ENCODE results near the gene CDH3.

CDH3 gene

GRCh38 chr16:68659412-68660358, 14.6 kb downstream of the CDH3 start (continued):
- no peak for TF ChIP-seq RARB (CRISPR knock-in tag; IDR thresholded peaks at IDR 0.05)
- no peak for TF ChIP-seq ISL1 (CRISPR knock-in tag; IDR thresholded peaks at IDR 0.05)
- no peak for TF ChIP-seq OSR1 (CRISPR knock-in tag; IDR thresholded peaks at IDR 0.05)
- no peak for TF ChIP-seq TCF4 (CRISPR knock-in tag; IDR thresholded peaks at IDR 0.05; ENCODE audit: borderline replicate concordance)
- no peak for TF ChIP-seq TOX (CRISPR knock-in tag; IDR thresholded peaks at IDR 0.05; ENCODE audit: borderline replicate concordance)
- no peak for TF ChIP-seq ZC3H10 (CRISPR knock-in tag; IDR thresholded peaks at IDR 0.05)
- no peak for TF ChIP-seq SNAI2 (CRISPR knock-in tag; IDR thresholded peaks at IDR 0.05)
- TF ChIP-seq, protein P1, sequence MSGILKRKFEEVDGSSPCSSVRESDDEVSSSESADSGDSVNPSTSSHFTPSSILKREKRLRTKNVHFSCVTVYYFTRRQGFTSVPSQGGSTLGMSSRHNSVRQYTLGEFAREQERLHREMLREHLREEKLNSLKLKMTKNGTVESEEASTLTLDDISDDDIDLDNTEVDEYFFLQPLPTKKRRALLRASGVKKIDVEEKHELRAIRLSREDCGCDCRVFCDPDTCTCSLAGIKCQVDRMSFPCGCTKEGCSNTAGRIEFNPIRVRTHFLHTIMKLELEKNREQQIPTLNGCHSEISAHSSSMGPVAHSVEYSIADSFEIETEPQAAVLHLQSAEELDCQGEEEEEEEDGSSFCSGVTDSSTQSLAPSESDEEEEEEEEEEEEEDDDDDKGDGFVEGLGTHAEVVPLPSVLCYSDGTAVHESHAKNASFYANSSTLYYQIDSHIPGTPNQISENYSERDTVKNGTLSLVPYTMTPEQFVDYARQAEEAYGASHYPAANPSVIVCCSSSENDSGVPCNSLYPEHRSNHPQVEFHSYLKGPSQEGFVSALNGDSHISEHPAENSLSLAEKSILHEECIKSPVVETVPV (CRISPR knock-in tag; IDR thresholded peaks at IDR 0.05) = no peak
- TF ChIP-seq ZFP3 (CRISPR knock-in tag; IDR thresholded peaks at IDR 0.05) = no peak

DNA sequence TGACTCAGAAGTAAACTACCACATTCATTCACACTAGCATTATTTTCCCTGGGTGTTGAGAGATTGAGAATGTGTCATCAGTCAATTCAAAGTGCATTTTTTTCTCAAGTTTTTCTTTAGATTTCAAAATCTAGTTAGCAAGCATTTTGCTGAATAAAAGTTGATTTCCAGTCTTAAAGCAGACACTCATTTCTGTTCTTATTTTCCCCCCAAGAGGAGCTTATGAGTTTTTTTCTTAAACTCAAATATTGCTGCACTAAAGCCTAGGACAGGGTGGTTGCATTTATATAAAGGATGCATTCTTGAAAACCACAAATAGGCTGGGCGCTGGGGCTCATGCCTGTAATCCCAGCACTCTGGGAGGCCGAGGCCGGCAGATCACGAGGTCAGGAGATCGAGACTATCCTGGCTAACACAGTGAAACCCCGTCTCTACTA, 15.3 kb downstream of the CDH3 start:
- TF ChIP-seq ZC3H10 (CRISPR knock-in tag; IDR thresholded peaks at IDR 0.05) (no peak), ESRRG (CRISPR knock-in tag; IDR thresholded peaks at IDR 0.05) (no peak), POU6F1 (CRISPR knock-in tag; IDR thresholded peaks at IDR 0.05; ENCODE audit: borderline replicate concordance, low read depth) (no peak), ZNF8 (CRISPR knock-in tag; IDR thresholded peaks at IDR 0.05) (no peak), ARNTL (CRISPR knock-in tag; IDR thresholded peaks at IDR 0.05; ENCODE audit: borderline replicate concordance, low read depth) (no peak), OSR1 (CRISPR knock-in tag; IDR thresholded peaks at IDR 0.05) (no peak), ZNF70 (CRISPR knock-in tag; IDR thresholded peaks at IDR 0.05) (no peak)
- ATAC-seq = no peak

GRCh38 chr16:68662035-68662434, 16.9 kb downstream of the CDH3 start:
- ATAC-seq = no peak
- TF ChIP-seq ISL1 (CRISPR knock-in tag; IDR thresholded peaks at IDR 0.05) (no peak), ZNF70 (CRISPR knock-in tag; IDR thresholded peaks at IDR 0.05) (no peak), TOX (CRISPR knock-in tag; IDR thresholded peaks at IDR 0.05; ENCODE audit: borderline replicate concordance) (no peak), POU6F1 (CRISPR knock-in tag; IDR thresholded peaks at IDR 0.05; ENCODE audit: borderline replicate concordance, low read depth) (no peak), ZFP30 (CRISPR knock-in tag; IDR thresholded peaks at IDR 0.05) (no peak)
- TF ChIP-seq, protein P2, sequence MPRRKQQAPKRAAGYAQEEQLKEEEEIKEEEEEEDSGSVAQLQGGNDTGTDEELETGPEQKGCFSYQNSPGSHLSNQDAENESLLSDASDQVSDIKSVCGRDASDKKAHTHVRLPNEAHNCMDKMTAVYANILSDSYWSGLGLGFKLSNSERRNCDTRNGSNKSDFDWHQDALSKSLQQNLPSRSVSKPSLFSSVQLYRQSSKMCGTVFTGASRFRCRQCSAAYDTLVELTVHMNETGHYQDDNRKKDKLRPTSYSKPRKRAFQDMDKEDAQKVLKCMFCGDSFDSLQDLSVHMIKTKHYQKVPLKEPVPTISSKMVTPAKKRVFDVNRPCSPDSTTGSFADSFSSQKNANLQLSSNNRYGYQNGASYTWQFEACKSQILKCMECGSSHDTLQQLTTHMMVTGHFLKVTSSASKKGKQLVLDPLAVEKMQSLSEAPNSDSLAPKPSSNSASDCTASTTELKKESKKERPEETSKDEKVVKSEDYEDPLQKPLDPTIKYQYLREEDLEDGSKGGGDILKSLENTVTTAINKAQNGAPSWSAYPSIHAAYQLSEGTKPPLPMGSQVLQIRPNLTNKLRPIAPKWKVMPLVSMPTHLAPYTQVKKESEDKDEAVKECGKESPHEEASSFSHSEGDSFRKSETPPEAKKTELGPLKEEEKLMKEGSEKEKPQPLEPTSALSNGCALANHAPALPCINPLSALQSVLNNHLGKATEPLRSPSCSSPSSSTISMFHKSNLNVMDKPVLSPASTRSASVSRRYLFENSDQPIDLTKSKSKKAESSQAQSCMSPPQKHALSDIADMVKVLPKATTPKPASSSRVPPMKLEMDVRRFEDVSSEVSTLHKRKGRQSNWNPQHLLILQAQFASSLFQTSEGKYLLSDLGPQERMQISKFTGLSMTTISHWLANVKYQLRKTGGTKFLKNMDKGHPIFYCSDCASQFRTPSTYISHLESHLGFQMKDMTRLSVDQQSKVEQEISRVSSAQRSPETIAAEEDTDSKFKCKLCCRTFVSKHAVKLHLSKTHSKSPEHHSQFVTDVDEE (CRISPR knock-in tag; IDR thresholded peaks at IDR 0.05) = no peak
- TF ChIP-seq, protein P3, sequence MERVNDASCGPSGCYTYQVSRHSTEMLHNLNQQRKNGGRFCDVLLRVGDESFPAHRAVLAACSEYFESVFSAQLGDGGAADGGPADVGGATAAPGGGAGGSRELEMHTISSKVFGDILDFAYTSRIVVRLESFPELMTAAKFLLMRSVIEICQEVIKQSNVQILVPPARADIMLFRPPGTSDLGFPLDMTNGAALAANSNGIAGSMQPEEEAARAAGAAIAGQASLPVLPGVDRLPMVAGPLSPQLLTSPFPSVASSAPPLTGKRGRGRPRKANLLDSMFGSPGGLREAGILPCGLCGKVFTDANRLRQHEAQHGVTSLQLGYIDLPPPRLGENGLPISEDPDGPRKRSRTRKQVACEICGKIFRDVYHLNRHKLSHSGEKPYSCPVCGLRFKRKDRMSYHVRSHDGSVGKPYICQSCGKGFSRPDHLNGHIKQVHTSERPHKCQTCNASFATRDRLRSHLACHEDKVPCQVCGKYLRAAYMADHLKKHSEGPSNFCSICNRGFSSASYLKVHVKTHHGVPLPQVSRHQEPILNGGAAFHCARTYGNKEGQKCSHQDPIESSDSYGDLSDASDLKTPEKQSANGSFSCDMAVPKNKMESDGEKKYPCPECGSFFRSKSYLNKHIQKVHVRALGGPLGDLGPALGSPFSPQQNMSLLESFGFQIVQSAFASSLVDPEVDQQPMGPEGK (CRISPR knock-in tag; IDR thresholded peaks at IDR 0.05; ENCODE audit: borderline replicate concordance) = no peak

Measured in SK-N-SH treated with all-trans-retinoic acid at 6 μM for 48 hours (cell line).